Measurements from ENCODE around the gene MSMB.

DNA sequence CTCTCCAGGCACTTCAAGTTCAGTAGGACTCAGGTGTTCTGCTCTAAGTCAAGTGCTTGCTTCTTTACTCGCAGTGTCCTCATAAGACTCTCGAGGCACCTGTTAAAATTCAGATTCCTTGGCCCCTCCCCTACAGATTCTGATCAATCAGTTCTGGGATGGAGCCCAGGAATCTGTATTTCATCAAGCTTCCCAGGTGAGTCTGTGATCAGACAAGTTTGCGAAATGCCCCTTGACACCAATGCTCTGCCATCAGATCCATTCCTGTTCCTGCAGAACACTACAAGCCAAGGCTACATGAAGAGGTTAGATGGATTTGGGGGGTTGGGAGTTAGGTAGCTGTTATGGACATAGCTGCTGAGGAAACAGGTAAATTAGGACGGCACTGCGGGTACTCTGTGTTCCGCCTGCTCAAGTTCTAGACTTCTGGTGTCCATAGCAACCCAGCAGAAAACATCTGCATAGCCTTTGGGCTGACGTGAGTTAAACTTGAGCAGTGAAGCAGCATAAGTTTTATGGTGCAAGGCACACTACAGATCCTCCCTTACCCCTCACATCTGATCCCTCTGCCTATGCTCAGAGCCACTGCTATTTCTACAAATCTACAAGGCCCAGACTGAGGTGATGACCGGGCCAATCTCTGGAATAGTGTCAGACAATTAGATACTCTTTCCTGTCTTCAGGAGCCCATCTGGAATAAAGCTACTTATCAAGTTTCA lies 8.8 kb downstream of the MSMB start:
- TF ChIP-seq, protein P1, sequence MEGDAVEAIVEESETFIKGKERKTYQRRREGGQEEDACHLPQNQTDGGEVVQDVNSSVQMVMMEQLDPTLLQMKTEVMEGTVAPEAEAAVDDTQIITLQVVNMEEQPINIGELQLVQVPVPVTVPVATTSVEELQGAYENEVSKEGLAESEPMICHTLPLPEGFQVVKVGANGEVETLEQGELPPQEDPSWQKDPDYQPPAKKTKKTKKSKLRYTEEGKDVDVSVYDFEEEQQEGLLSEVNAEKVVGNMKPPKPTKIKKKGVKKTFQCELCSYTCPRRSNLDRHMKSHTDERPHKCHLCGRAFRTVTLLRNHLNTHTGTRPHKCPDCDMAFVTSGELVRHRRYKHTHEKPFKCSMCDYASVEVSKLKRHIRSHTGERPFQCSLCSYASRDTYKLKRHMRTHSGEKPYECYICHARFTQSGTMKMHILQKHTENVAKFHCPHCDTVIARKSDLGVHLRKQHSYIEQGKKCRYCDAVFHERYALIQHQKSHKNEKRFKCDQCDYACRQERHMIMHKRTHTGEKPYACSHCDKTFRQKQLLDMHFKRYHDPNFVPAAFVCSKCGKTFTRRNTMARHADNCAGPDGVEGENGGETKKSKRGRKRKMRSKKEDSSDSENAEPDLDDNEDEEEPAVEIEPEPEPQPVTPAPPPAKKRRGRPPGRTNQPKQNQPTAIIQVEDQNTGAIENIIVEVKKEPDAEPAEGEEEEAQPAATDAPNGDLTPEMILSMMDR (IDR thresholded peaks at IDR 0.05; ENCODE audit: control extremely low read depth in 1 of 3, insufficient read depth in 1 of 3, low read depth in 1 of 3, low read length in 3 of 3): no peak
- TF ChIP-seq MAFK (IDR thresholded peaks at IDR 0.05; ENCODE audit: low read depth, low read length) (no peak), GABPA (IDR thresholded peaks at IDR 0.05; ENCODE audit: borderline replicate concordance, insufficient read depth, low read length) (no peak), SIX5 (IDR thresholded peaks at IDR 0.05; ENCODE audit: low read depth, low read length) (no peak), CHD2 (IDR thresholded peaks at IDR 0.05; ENCODE audit: low read length) (no peak), SP2 (IDR thresholded peaks at IDR 0.05; ENCODE audit: low read length) (no peak)

All from H1 (cell line).